HG03135 (cell line): ENCODE measurements around the gene CBFA2T2.
"Not testable (repeated sequence)": the region's sequence is repeated elsewhere in the genome, so short reads cannot be mapped to it uniquely, and the experiment has no call there.

Source experiments
- ATAC-seq: cut with Tn5 transposase; IDR thresholded peaks from one replicate; pipeline ENCODE4 v1.9.1; 2021; ENCODE audit warnings: mild to moderate bottlenecking, moderate library complexity; ENCODE audit not compliant: unreplicated experiment

The CBFA2T2 gene

GRCh38 chr20:33470457-33470856 lies 19.4 kb upstream of the CBFA2T2 start:
- ATAC-seq, result no peak

DNA sequence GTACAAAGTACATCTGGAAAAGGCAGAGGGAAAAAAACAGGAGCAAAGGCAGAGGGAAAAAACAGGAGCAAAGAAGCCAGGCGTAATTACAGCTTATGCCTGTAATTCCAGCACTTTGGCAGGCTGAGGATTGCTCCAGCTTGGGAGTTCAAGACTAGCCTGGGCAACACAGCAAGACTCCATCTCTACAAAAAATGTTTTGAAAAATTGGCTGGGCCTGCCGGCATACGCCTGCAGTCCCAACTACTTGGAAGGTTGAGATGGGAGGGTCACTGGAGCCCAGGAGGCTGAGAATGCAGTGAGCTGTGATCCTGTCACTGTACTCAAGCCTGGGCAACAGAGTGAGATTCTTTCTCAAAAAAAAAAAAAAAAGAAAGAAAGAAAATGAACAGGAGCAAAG lies 19.0 kb upstream of the CBFA2T2 start:
- no peak for ATAC-seq

GRCh38 chr20:33472868-33473435 lies 16.9 kb upstream of the CBFA2T2 start:
- no peak for ATAC-seq

DNA sequence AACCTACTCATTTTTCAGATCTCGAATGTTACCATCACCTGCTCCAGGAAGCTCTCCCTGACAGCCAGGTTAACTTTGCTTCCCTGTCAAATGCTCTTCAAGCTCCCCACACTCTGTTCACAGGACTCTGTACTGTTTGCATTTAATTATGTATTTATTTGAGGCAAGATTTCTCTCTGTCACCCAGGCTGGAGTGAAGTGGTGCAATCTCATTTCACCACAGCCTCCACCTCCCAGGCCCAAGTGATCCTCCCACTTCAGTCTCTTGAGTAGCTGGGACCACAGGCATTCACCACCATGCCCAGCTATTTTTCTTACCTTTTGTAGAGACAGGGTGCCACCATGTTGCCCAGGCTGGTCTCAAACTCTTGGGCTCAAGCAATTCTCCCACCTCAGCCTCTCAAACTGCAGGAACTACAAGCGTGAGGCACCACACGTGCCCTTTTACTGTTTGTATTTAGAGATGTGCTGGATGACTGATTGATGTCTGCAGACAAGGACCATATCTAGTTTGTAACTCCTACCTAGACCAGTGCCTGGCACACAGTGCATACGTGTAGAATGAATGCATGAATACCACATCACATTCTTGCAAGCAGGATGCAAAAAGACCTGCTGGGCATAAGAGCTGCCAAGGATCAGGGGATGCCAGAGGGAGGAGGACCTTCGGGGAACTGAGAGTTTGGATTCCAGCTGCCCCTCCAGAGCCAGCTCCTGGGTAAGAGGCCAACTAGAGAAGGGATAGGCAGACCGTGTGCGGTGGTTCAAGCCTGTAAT lies 15.6 kb upstream of the CBFA2T2 start:
- ATAC-seq, result no peak

GRCh38 chr20:33474963-33475362 lies 14.9 kb upstream of the CBFA2T2 start:
- no peak for ATAC-seq

- no peak for ATAC-seq
These were observed 14.3 kb upstream of the CBFA2T2 start for GRCh38 chr20:33475381-33476152.

GRCh38 chr20:33477386-33478234 lies 12.3 kb upstream of the CBFA2T2 start:
- ATAC-seq, result no peak

DNA sequence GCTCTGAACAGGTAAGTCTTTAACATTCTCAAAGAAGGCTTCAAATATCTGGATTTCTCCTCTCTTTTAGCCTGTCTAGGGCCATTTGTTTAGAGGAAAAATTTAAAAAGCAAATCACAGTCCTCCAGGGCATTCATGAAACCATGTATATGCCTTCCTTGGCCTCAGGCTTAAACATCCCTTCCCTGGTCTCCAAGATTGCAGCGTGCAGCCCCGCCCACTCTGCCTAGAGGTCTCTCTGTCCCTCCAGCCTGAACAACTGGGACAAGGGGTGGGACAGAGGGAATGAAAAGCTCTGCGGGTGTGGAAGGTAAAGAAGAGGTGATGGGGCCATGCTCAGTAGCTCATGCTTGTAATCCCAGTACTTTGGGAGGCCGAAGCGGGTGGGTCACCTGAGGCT lies 9.8 kb upstream of the CBFA2T2 start:
- ATAC-seq, result no peak

GRCh38 chr20:33481431-33481941 lies 8.4 kb upstream of the CBFA2T2 start:
- ATAC-seq, result no peak

DNA sequence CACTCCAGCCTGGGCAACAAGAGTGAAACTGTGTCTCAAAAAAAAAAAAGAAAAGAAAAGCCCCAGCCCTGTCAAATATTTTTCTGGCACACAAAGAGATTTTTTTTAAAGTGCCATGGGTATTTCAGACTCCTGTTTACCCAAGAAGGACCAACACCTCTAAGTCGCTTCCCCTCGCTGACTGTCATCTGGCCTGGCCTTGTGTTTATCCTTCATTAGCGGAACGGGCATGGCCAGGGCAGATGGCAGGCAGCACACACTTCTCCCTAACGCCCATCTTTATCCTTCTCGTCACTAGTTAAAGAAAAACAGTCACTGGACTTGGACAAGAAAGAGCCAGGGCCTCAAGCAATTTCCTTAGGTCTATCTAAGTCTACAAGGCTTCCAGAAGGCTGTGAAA lies 7.3 kb upstream of the CBFA2T2 start:
- no peak for ATAC-seq

DNA sequence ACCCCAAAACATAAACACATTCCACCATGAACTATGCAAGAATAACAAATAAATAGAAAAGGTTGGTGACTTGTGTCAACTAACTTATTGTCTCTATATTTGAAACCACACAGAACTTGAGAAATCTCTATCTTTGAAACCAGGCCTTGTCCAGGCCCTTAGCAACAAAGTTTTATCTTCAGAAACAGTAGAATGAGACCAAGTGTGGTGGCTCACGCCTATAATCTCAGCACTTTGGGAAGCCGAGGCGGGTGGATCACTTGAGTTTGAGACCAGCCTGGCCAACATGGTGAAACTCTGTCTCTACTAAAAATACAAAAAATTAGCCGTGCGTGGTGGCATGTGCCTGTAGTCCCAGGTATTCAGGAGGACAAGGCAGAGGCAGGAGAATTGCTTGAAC lies 6.7 kb upstream of the CBFA2T2 start:
- ATAC-seq, result not testable (repeated sequence)

DNA sequence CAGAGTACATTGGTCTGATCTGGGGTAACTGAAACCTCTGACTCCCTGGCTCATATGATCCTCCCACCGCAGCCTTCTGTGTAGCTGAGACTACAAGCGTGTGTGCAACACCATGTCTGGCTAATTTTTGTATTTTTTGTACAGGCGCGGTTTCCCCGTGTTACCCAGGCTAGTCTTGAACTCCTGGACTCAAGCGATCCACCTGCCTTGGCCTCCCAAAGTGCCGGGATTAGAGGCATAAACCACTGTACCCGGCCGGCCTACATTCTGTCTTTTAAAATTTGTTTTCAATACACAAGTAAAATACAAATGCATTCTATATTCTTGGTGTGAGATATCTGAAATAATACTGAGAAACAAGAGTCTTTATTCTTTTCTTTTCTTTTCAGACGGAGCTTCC lies 1.7 kb upstream of the CBFA2T2 start:
- ATAC-seq, result no peak

DNA sequence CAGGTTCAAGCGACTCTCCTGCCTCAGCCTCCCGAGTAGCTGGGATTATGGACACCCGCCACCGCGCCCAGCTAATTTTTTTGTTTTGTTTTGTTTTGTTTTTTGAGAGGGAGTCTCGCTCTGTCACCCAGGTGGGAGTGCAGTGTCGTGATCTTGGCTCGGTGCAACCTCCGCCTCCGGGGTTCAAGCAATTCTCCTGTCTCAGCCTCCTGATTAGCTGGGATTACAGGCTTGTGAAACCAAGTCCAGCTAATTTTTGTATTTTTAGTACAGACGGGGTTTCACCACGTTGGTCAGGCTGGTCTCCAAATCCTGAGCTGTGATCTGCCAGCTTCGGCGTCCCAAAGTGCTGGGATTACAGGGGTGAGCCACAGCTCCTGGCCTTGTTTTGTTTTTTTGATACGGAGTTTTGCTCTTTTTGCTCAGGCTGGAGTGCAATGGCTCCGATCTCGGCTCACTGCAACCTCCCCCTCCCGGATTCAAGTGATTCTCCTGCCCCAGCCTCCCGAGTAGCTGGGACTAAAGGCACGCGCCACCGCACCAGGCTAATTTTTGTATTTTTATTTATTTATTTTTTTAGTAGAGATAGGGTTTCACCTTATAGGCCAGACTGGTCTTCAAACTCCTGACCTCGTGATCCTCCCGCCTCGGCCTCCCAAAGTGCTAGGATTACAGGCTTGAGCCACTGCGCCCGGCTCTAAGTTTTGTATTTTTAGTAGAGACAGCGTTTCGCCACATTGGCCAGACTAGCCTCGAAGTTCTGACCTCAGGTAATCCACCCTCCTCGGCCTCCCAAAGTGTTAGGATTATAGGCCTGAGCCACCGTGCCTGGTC lies 1.0 kb upstream of the CBFA2T2 start:
- ATAC-seq, result not testable (repeated sequence)

DNA sequence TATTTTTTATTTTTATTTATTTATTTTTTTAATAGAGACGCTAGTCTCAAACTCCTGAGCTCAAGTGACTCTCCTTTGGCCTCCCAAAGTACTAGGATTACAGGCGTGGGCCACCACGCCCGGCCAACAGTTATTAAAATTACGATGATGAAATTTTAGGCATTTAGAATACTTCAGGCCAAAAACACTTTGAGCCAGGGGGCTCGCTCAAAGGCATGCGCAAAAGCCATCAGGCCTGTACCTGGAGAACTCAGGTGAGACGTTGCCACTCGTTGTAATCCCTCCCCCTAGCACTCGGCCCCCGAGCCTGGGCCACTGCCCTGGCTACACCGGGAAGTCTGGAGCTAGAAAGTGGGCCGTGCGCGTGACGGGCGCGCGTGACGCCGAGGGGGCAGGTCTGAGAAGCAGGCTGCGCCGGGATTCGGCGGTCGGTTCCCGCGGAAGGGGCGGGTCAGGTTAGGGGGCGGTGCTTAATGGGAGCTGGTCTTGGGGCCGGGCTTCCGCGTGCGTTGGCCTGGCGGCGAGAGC lies 337 bp upstream of the CBFA2T2 start:
- ATAC-seq, result peak; percentile 93

DNA sequence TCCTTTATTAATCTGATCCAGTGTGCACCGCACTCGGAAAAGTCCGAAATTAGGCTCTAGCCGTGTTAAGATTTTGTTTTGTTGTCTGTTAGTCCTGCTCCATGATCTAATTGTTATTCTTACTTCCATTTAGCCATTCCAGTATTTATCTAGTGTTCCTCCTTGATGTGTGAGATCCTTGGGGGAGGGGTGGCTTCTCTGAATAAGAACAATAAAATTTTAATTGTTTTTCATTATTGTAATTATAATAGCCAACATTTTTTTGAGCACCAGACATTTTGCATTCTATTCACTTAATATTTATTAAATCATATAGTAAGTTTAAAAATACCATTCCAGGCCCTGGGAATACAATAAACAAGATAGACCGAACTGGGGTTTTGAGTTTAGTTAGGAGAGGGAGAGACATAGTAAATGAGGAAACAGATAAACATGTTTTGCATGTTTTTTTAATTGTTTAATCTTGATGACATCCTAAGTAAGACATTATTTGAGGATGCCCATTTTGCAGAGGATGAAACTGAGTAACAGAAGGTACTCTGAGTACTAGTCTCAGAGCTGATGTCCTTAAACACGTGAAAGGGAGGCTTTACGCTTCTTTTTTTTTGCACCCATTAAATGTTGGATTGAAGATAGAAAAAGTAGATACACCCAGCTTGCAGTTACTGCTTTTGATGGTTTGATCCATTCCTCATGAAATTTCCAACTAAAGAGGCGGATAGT lies 1.2 kb downstream of the CBFA2T2 start:
- no peak for ATAC-seq

DNA sequence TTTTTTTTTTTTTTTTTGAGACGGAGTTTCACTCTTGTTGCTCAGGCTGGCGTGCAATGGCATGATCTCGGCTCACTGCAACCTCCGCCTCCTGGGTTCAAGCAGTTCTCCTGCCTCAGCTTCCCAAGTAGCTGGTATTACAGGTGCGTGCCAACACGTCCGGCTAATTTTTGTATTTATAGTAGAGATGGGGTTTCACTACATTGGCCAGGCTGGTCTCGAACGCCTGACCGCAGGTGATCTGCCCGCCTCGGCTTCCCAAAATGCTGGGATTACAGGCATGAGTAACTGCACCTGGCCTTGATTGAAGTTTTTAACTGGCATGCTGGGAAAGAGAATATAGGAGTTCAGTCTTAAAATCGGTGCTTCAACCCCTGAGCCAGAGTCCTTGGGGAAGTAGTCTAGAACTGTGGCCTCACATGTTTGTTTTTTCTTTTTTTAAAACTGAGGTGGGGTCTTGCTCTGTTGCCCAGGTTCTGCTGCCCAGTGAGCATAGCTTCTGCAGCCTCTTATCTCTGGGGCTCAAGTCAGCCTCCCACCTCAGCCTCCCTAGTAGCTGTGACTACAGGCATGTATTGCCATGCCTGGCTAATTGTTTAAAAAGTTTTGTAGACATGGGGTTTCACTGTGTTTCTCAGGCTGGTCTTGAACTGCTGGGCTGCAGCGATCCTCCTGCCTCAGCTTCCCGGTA lies 3.3 kb downstream of the CBFA2T2 start:
- ATAC-seq, result no peak

- ATAC-seq, result not testable (repeated sequence)
These were observed 6.9 kb downstream of the CBFA2T2 start for GRCh38 chr20:33496776-33497175.

DNA sequence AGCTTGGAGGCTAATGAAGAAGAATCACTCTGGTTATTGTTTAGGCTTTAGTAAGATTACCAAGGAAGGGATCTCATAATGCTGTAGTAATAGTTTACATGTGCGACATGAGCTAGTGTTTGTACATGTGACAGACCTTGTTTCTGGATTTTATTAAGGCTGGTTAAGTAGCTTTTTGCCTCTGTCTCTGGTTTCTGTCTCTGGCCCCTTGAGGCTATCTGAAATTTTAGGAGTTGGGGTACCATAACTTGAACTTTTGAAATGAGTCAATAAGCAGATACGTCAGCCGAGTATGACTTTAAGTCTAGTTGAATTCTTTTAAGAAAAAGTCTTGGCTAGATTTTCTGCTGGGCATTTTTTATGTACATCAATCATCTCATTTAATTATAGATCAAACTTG lies 9.5 kb downstream of the CBFA2T2 start:
- no peak for ATAC-seq
